ENCODE results near the gene RABGAP1.
A peak's percentile ranks its signal among the peaks of the same experiment; 100 is the strongest.

The RABGAP1 gene

GRCh38 chr9:123128591-123128990, 187.8 kb downstream of the RABGAP1 start (continued):
- no peak for TF ChIP-seq ZFP37 (tag by site-specific recombination; IDR thresholded peaks at IDR 0.05)
- no peak for TF ChIP-seq ZNF677 (tag by site-specific recombination; IDR thresholded peaks at IDR 0.05)
- TF ChIP-seq ZNF629 (tag by site-specific recombination; IDR thresholded peaks at IDR 0.05), result no peak
- no peak for TF ChIP-seq ZNF626 (tag by site-specific recombination; IDR thresholded peaks at IDR 0.05)
- TF ChIP-seq ZNF785 (tag by site-specific recombination; IDR thresholded peaks at IDR 0.05), result no peak
- no peak for TF ChIP-seq ZNF426 (tag by site-specific recombination; IDR thresholded peaks at IDR 0.05)
- no peak for TF ChIP-seq ZNF639 (tag by site-specific recombination; IDR thresholded peaks at IDR 0.05)
- no peak for TF ChIP-seq ZNF645 (tag by site-specific recombination; IDR thresholded peaks at IDR 0.05)
- no peak for TF ChIP-seq ZBTB21 (tag by site-specific recombination; IDR thresholded peaks at IDR 0.05)
- no peak for TF ChIP-seq ZEB2 (tag by site-specific recombination; IDR thresholded peaks at IDR 0.05)
- TF ChIP-seq ZNF501 (tag by site-specific recombination; IDR thresholded peaks at IDR 0.05), result no peak
- TF ChIP-seq INSM2 (tag by site-specific recombination; IDR thresholded peaks at IDR 0.05), result no peak
- no peak for TF ChIP-seq TRIM28 (IDR thresholded peaks at IDR 0.05; ENCODE audit: borderline replicate concordance, low read length)

GRCh38 chr9:123129423-123129822, 188.6 kb downstream of the RABGAP1 start:
- CTCF ChIA-PET, result interaction anchor here (0.6 to 1.2 kb wide), 2 partner anchors 221 to 1124 kb away, joined by 3 to 5 read pairs; no protein-coding TSS in a partner anchor
- POLR2A ChIA-PET, result no interaction called here
- Histone ChIP-seq H3K4me3 (ENCODE audit: low read depth, low read length) (no peak overlapping the region), H3K27ac (ENCODE audit: extremely low read depth, low read depth, low read length) (no peak overlapping the region), H3K36me3 (ENCODE audit: control insufficient read depth in 2 of 2, insufficient read depth in 1 of 2, low read length in 2 of 2) (peaks cover 0 to 34% of the 10 kb centered on the region in 2 experiments; a peak in 1 of 3 replicates), H3K4me1 (ENCODE audit: control insufficient read depth, insufficient read depth, low read length) (no peaks in the 10 kb centered on the region), H3K9me3 (ENCODE audit: control insufficient read depth, insufficient read depth, low read depth, low read length) (no peaks in the 10 kb centered on the region)
- no peak for TF ChIP-seq ZNF10 (tag by site-specific recombination; IDR thresholded peaks at IDR 0.05)
- no peak for TF ChIP-seq ZNF157 (tag by site-specific recombination; IDR thresholded peaks at IDR 0.05)
- TF ChIP-seq ZNF132 (tag by site-specific recombination; IDR thresholded peaks at IDR 0.05; ENCODE audit: borderline replicate concordance), result no peak
- no peak for TF ChIP-seq ZNF248 (tag by site-specific recombination; IDR thresholded peaks at IDR 0.05)

GRCh38 chr9:123131258-123131657, 190.4 kb downstream of the RABGAP1 start:
- peaks cover 0 to 38% of the 10 kb centered on the region in 2 experiments; a peak in 1 of 3 replicates for H3K36me3 ChIP-seq (ENCODE audit: control insufficient read depth in 2 of 2, insufficient read depth in 1 of 2, low read length in 2 of 2)

More at GRCh38 chr9:123131258-123131657, 190.4 kb downstream of the RABGAP1 start:
- POLR2A ChIA-PET, result no interaction called here
- H3K9me3 ChIP-seq (ENCODE audit: control insufficient read depth, insufficient read depth, low read depth, low read length), result no peaks in the 10 kb centered on the region
- no peaks in the 10 kb centered on the region for H3K4me1 ChIP-seq (ENCODE audit: control insufficient read depth, insufficient read depth, low read length)
- CTCF ChIA-PET, result interaction anchor here (0.5 kb wide), 1 partner anchor 206 kb away, joined by 3 read pairs; no protein-coding TSS in a partner anchor
- TF ChIP-seq ZFP3 (tag by site-specific recombination; IDR thresholded peaks at IDR 0.05; ENCODE audit: low read depth), result peak; percentile 80
- no peak for TF ChIP-seq ZNF140 (tag by site-specific recombination; IDR thresholded peaks at IDR 0.05)
- H3K27ac ChIP-seq (ENCODE audit: extremely low read depth, low read depth, low read length), result no peak overlapping the region
- H3K4me3 ChIP-seq (ENCODE audit: low read depth, low read length), result no peak overlapping the region

Data from HEK293 (cell line).